ENCODE data around the gene ATP1A1.
A peak's percentile ranks its signal among the peaks of the same experiment; 100 is the strongest.

GRCh38 chr1:116408803-116409720 lies 36.0 kb downstream of the ATP1A1 start:
- TF ChIP-seq ZBTB33 (IDR thresholded peaks at IDR 0.05) (no peak), CTCF (IDR thresholded peaks at IDR 0.05; ENCODE audit: low read depth, low read length, missing input control) (no peak), EGR1 (IDR thresholded peaks at IDR 0.05; ENCODE audit: low read depth in 2 of 2) (peak in 1 of 2 donors; percentile 37), RAD21 (IDR thresholded peaks at IDR 0.05) (no peak), REST (IDR thresholded peaks at IDR 0.05) (no peak)
